ENCODE measurements around the gene TSSC4. TPM values are rescaled to one million over a fixed set of nuclear protein-coding genes. Genes with fewer than 3 reads are reported as not detected.

Gene TSSC4
- total and polyA plus RNA-seq, 7 donors = 43.7 to 60.1 (median 49.6) TPM

- peak overlapping the region; percentile 88 to 100 (median 100) for H3K27ac ChIP-seq
- no peaks in the 10 kb centered on the region for H3K27me3 ChIP-seq
- 87 to 91% methylated on average over 26 of the region's 26 CpGs for WGBS, 2 donors
- intact Hi-C loops (cut with DNase I) = loop anchor here (10.0 kb wide), 1 partner anchor 772 kb away; the partner anchor contains the start of gene OSBPL5
- no peaks in the 10 kb centered on the region for H3K9me3 ChIP-seq
- peaks cover 20 to 60% (median 49%) of the 10 kb centered on the region in 4 donors for H3K36me3 ChIP-seq
- peaks cover 0 to 66% (median 61%) of the 10 kb centered on the region in 4 donors for H3K4me1 ChIP-seq
- no peak overlapping the region for H3K4me3 ChIP-seq
- no peak for TF ChIP-seq POLR2AphosphoS5 (IDR thresholded peaks at IDR 0.05)
- TF ChIP-seq CTCF (IDR thresholded peaks at IDR 0.05) = no peak
- TF ChIP-seq EP300 (IDR thresholded peaks at IDR 0.05) = no peak
- no peak for TF ChIP-seq POLR2A (IDR thresholded peaks at IDR 0.05)
- no peak for DNase-seq
These were observed 8.2 kb upstream of the TSSC4 start for GRCh38 chr11:2392241-2392959.

GRCh38 chr11:2393111-2393868 lies 7.3 kb upstream of the TSSC4 start:
- 79 to 90% methylated on average over 27 of the region's 27 CpGs for WGBS, 2 donors
- Histone ChIP-seq H3K4me3 (no peak overlapping the region), H3K4me1 (peaks cover 0 to 57% (median 53%) of the 10 kb centered on the region in 4 donors), H3K27me3 (no peaks in the 10 kb centered on the region), H3K27ac (peak overlapping the region; percentile 88 to 100 (median 100)), H3K36me3 (peaks cover 21 to 69% (median 56%) of the 10 kb centered on the region in 4 donors), H3K9me3 (no peaks in the 10 kb centered on the region)
- TF ChIP-seq POLR2A (IDR thresholded peaks at IDR 0.05) = no peak
- no peak for TF ChIP-seq POLR2AphosphoS5 (IDR thresholded peaks at IDR 0.05)
- no peak for TF ChIP-seq CTCF (IDR thresholded peaks at IDR 0.05)
- no peak for TF ChIP-seq EP300 (IDR thresholded peaks at IDR 0.05)
- no peak for DNase-seq
- intact Hi-C loops (cut with DNase I) = loop anchor here (10.0 kb wide), 1 partner anchor 772 kb away; the partner anchor contains the start of gene OSBPL5

GRCh38 chr11:2393941-2394817 lies 6.4 kb upstream of the TSSC4 start:
- DNase-seq = no peak
- no peaks in the 10 kb centered on the region for H3K9me3 ChIP-seq
- H3K36me3 ChIP-seq = peaks cover 21 to 76% (median 58%) of the 10 kb centered on the region in 4 donors
- H3K27me3 ChIP-seq = no peaks in the 10 kb centered on the region
- intact Hi-C loops (cut with DNase I) = loop anchor here (10.0 kb wide), 1 partner anchor 771 kb away; the partner anchor contains the start of gene OSBPL5
- TF ChIP-seq CTCF (IDR thresholded peaks at IDR 0.05) (no peak), POLR2AphosphoS5 (IDR thresholded peaks at IDR 0.05) (no peak), EP300 (IDR thresholded peaks at IDR 0.05) (no peak), POLR2A (IDR thresholded peaks at IDR 0.05) (no peak)
- peak overlapping the region; percentile 88 to 100 (median 100) for H3K27ac ChIP-seq
- WGBS, 2 donors = 74 to 84% methylated on average over 34 of the region's 34 CpGs
- peaks cover 0 to 57% (median 52%) of the 10 kb centered on the region in 4 donors for H3K4me1 ChIP-seq
- no peak overlapping the region for H3K4me3 ChIP-seq

DNA sequence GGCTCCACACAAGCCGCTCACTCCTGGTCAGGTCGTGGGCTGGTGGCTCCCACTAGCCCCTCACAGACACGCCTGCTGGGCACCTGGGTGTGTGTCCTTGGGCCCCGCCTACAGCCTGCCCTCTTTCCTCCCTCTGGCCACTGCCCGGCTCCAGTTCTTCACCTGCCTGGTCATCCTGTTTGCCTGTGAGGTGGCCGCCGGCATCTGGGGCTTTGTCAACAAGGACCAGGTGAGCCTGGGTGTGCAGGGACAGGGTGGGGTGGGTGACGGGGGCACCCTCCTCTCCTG lies 5.8 kb upstream of the TSSC4 start:
- Histone ChIP-seq H3K9me3 (no peaks in the 10 kb centered on the region), H3K4me1 (peaks cover 0 to 57% (median 52%) of the 10 kb centered on the region in 4 donors), H3K27me3 (no peaks in the 10 kb centered on the region), H3K36me3 (peaks cover 21 to 76% (median 58%) of the 10 kb centered on the region in 4 donors), H3K27ac (peak overlapping the region; percentile 88 to 100 (median 100)), H3K4me3 (no peak overlapping the region)
- WGBS, 2 donors = 69 to 76% methylated on average over 8 of the region's 8 CpGs
- DNase-seq = no peak
- no peak for TF ChIP-seq CTCF (IDR thresholded peaks at IDR 0.05)
- no peak for TF ChIP-seq POLR2A (IDR thresholded peaks at IDR 0.05)
- no peak for TF ChIP-seq POLR2AphosphoS5 (IDR thresholded peaks at IDR 0.05)
- TF ChIP-seq EP300 (IDR thresholded peaks at IDR 0.05) = no peak
- intact Hi-C loops (cut with DNase I) = loop anchor here (10.0 kb wide), 1 partner anchor 770 kb away; the partner anchor contains the start of gene OSBPL5
